K562 (cell line): ENCODE data around the gene TMEM86B. TPM values are rescaled to one million over a fixed set of nuclear protein-coding genes. Genes with fewer than 3 reads are reported as not detected.

Experiments
- EHMT2 ChIP-seq: fragments of 450-650 bp; IDR thresholded peaks from 2 replicates; pipeline ENCODE4 v1.6.1; 2018; ENCODE audit warnings: antibody characterized with exemption
- JUND ChIP-seq, 2 experiments: IDR thresholded peaks; 2 replicates in 1 of 2; 3 replicates in 1 of 2; pipeline ENCODE4 v1.6.1; 2011; ENCODE audit warnings: borderline replicate concordance in 2 of 2, low read depth in 2 of 2, low read length in 2 of 2, improper control_type of control experiment in 1 of 2, missing biosample characterization in 1 of 2, missing genetic modification characterization in 1 of 2, missing genetic modification reagents in 1 of 2
- KLF16 ChIP-seq: IDR thresholded peaks from 2 replicates; pipeline ENCODE4 v1.6.1; 2016; ENCODE audit warnings: antibody characterized with exemption
- MECOM ChIP-seq: fragments of 250-450 bp; sonication (Bioruptor Pico); IDR thresholded peaks from 2 replicates; pipeline ENCODE4 v1.8.0; 2022; ENCODE audit warnings: inconsistent platforms
- MGA ChIP-seq: fragments of 450-650 bp; IDR thresholded peaks from 2 replicates; pipeline ENCODE4 v1.6.1; 2016; ENCODE audit warnings: mild to moderate bottlenecking, moderate library complexity
- SNRNP70 ChIP-seq: fragments of 200-400 bp; formaldehyde crosslinking; optimal IDR thresholded peaks from 2 replicates; pipeline ENCODE3; 2017; ENCODE audit warnings: low read depth, low read length
- ZBTB26 ChIP-seq: fragments of 450-650 bp; formaldehyde crosslinking; IDR thresholded peaks from 2 replicates; pipeline ENCODE4 v1.4.0; 2022; ENCODE audit warnings: missing genetic modification characterization
- ZFP91 ChIP-seq: sonication (generic); formaldehyde crosslinking; IDR thresholded peaks from 2 replicates; pipeline ENCODE4 v1.8.0; 2022; ENCODE audit warnings: mild to moderate bottlenecking, missing genetic modification reagents
- polyA plus RNA-seq, 8 experiments: library from polyadenylated mRNA; depleted of rRNA in 4 of 8; stranded (reverse) in 5 of 8; unstranded in 3 of 8; fragments of >200 nt; fragmentation: Nextera tagmentation in 2 of 8; fragmentation: Illumina TruSeq in 1 of 8; extraction: Ambion mirVana in 2 of 8; extraction: Trizol in 1 of 8; gene quantifications; 2 replicates each; pipeline versions ENCODE4 v1.2.1 to v1.2.3, GENCODE V29; 2011 to 2014; ENCODE audit warnings: inconsistent platforms in 1 of 8, missing spikeins in 1 of 8
- total RNA-seq, 7 experiments: library from RNA; depleted of rRNA in 6 of 7; stranded (reverse); fragments of >200 nt in 6 of 7; fragmentation: Illumina TruSeq in 2 of 7; extraction: Trizol in 2 of 7; gene quantifications; 2 replicates each; pipeline versions ENCODE4 v1.2.1 to v1.2.3, GENCODE V29; 2011 to 2021; ENCODE audit warnings: low replicate concordance in 1 of 7

Gene TMEM86B
- total and polyA plus RNA-seq, 9 of the 15 experiments (the other 6 are each of a cell fraction or from before 2014, with no cell fraction given): 0.28 to 7.9 (median 2.1) TPM

- TF ChIP-seq ZFP91 (CRISPR knock-in tag) (no peak), ZBTB26 (CRISPR knock-in tag) (no peak), JUND (IDR thresholded peaks at IDR 0.05; ENCODE audit: borderline replicate concordance, low read depth, low read length) (peak; percentile 3; the same call in 1 of the 2 replicates), JUND (tag; IDR thresholded peaks at IDR 0.05; ENCODE audit: borderline replicate concordance, low read depth, low read length) (no peak), KLF16 (no peak), MECOM (CRISPR knock-in tag) (no peak), SNRNP70 (no peak), EHMT2 (no peak), MGA (peak; percentile 91)
Observed at GRCh38 chr19:55209693-55210472, 18.7 kb downstream of the TMEM86B start (continued).
